CD14-positive monocyte (primary cell): ENCODE results near the gene RXFP1. TPM values are rescaled to one million over a fixed set of nuclear protein-coding genes. Genes with fewer than 3 reads are reported as not detected.

Experiments used
- DNase-seq, 3 donors: peaks; one replicate each; pipeline ENCODE4 v3.0.0-alpha.2; 2011 to 2022
- H2AFZ ChIP-seq: 2 replicates; pipeline ENCODE4 v1.6.0; 2012; ENCODE audit warnings: mild to moderate bottlenecking, low read depth, low read length, inconsistent platforms; ENCODE audit not compliant: insufficient read depth, poor library complexity, severe bottlenecking
- H3K27ac ChIP-seq, 2 donors: 1 replicate in 1 of 2; 2 replicates in 1 of 2; pipeline ENCODE4 v1.5.1; 2012 to 2013; ENCODE audit warnings: low read length in 2 of 2, control low read depth in 1 of 2, inconsistent platforms in 1 of 2, low read depth in 1 of 2, mild to moderate bottlenecking in 1 of 2
- H3K27me3 ChIP-seq, 2 donors: one replicate each; pipeline versions ENCODE4 v1.6.0 to v1.6.1; 2011 to 2013; ENCODE audit warnings: low read length in 2 of 2; ENCODE audit not compliant: control insufficient read depth in 2 of 2, insufficient read depth in 2 of 2
- H3K36me3 ChIP-seq, 2 donors: replicated peaks in 1 of 2; 1 replicate in 1 of 2; 2 replicates in 1 of 2; pipeline versions ENCODE4 v1.5.1 to v1.6.1; 2012 to 2013; ENCODE audit warnings: low read length in 2 of 2, control low read depth in 1 of 2, inconsistent platforms in 1 of 2, mild to moderate bottlenecking in 1 of 2; ENCODE audit not compliant: insufficient read depth in 2 of 2, control insufficient read depth in 1 of 2
- H3K4me1 ChIP-seq, 2 donors: 1 replicate in 1 of 2; 2 replicates in 1 of 2; pipeline versions ENCODE4 v1.5.1 to v1.6.1; 2012 to 2013; ENCODE audit warnings: low read length in 2 of 2, control low read depth in 1 of 2, inconsistent platforms in 1 of 2, mild to moderate bottlenecking in 1 of 2, moderate library complexity in 1 of 2; ENCODE audit not compliant: insufficient read depth in 2 of 2, control insufficient read depth in 1 of 2
- H3K4me2 ChIP-seq: replicated peaks from 2 replicates; pipeline ENCODE3; 2012; ENCODE audit warnings: low read length, moderate library complexity, mild to moderate bottlenecking; ENCODE audit not compliant: poor library complexity, severe bottlenecking; ENCODE audit errors: extremely low read depth
- H3K4me3 ChIP-seq, 3 experiments: fragments of 200-600 bp in 1 of 3; sonication (generic) in 1 of 3; replicated peaks in 1 of 3; 1 replicate in 2 of 3; 2 replicates in 1 of 3; pipeline ENCODE4 v1.5.1; 2011 to 2013; ENCODE audit warnings: low read length in 3 of 3, mild to moderate bottlenecking in 3 of 3, control low read depth in 2 of 3, low read depth in 2 of 3, inconsistent platforms in 1 of 3, moderate library complexity in 1 of 3
- H3K79me2 ChIP-seq: 2 replicates; pipeline ENCODE4 v1.6.0; 2012; ENCODE audit warnings: mild to moderate bottlenecking, control low read depth, inconsistent platforms, low read length, moderate library complexity; ENCODE audit not compliant: insufficient read depth
- H3K9ac ChIP-seq: 2 replicates; pipeline ENCODE4 v1.6.0; 2017; ENCODE audit warnings: low read length, mild to moderate bottlenecking; ENCODE audit not compliant: insufficient read depth, poor library complexity, severe bottlenecking
- H3K9me3 ChIP-seq, 2 donors: replicated peaks in 1 of 2; 1 replicate in 1 of 2; 2 replicates in 1 of 2; pipeline versions ENCODE4 v1.5.1 to v1.6.1; 2012 to 2013; ENCODE audit warnings: low read length in 2 of 2, control low read depth in 1 of 2; ENCODE audit not compliant: control insufficient read depth in 1 of 2, insufficient read depth in 1 of 2
- H4K20me1 ChIP-seq: 2 replicates; pipeline ENCODE4 v1.6.0; 2012; ENCODE audit warnings: mild to moderate bottlenecking, low read length, control low read depth, moderate library complexity; ENCODE audit not compliant: insufficient read depth
- H3K27ac Mint-ChIP-seq, 7 donors: one replicate each; pipeline ENCODE4 v1.8.0; 2020; ENCODE audit warnings: mild to moderate bottlenecking in 7 of 7, mixed read lengths in 7 of 7, moderate library complexity in 6 of 7, inconsistent platforms in 2 of 7
- H3K27me3 Mint-ChIP-seq, 3 donors: one replicate each; pipeline ENCODE4 v1.8.0; 2021 to 2022; ENCODE audit warnings: low read depth in 3 of 3, mild to moderate bottlenecking in 3 of 3, mixed read lengths in 3 of 3, moderate library complexity in 3 of 3, inconsistent platforms in 1 of 3
- H3K36me3 Mint-ChIP-seq, 2 donors: one replicate each; pipeline ENCODE4 v1.8.0; 2020; ENCODE audit warnings: mixed read lengths in 2 of 2, inconsistent platforms in 1 of 2, mild to moderate bottlenecking in 1 of 2
- H3K4me1 Mint-ChIP-seq: one replicate; pipeline ENCODE4 v1.8.0; 2020; ENCODE audit warnings: mild to moderate bottlenecking, mixed read lengths
- H3K4me3 Mint-ChIP-seq, 2 donors: one replicate each; pipeline ENCODE4 v1.8.0; 2020; ENCODE audit warnings: mild to moderate bottlenecking in 2 of 2, mixed read lengths in 2 of 2, moderate library complexity in 1 of 2
- H3K9me3 Mint-ChIP-seq, 7 donors: one replicate each; pipeline ENCODE4 v1.8.0; 2020 to 2022; ENCODE audit warnings: mixed read lengths in 7 of 7, mild to moderate bottlenecking in 6 of 7, moderate library complexity in 6 of 7, inconsistent platforms in 2 of 7
- CTCF ChIP-seq: fragments of 200-600 bp; IDR thresholded peaks from one replicate; pipeline ENCODE4 v1.8.0; 2022; ENCODE audit warnings: antibody characterized with exemption, mild to moderate bottlenecking
- WGBS: methylation state at CpG from one replicate; pipeline ENCODE4 v1.1.5; 2013; ENCODE audit warnings: missing lambda C conversion rate; ENCODE audit not compliant: insufficient coverage; 5-methylcytosine and 5-hydroxymethylcytosine counted together
- intact Hi-C, 2 donors: fragments of 100-400 bp; cut with micrococcal nuclease; formaldehyde crosslinking; loops; one replicate each; pipeline versions ENCODE4 v1.15.0 to v1.15.1; 2023
- polyA plus RNA-seq, 3 donors: library from polyadenylated mRNA; depleted of rRNA in 1 of 3; unstranded in 2 of 3; stranded (reverse) in 1 of 3; fragments of 300-500 nt in 2 of 3; fragments of >200 nt in 1 of 3; fragmentation: Illumina TruSeq in 2 of 3; gene quantifications; 1 replicate in 2 of 3; 2 replicates in 1 of 3; pipeline ENCODE4 v1.2.3, GENCODE V29; 2012 to 2021

The RXFP1 gene
- polyA plus RNA-seq, 3 donors = 0.03 to 0.11 TPM; not detected in 1

DNA sequence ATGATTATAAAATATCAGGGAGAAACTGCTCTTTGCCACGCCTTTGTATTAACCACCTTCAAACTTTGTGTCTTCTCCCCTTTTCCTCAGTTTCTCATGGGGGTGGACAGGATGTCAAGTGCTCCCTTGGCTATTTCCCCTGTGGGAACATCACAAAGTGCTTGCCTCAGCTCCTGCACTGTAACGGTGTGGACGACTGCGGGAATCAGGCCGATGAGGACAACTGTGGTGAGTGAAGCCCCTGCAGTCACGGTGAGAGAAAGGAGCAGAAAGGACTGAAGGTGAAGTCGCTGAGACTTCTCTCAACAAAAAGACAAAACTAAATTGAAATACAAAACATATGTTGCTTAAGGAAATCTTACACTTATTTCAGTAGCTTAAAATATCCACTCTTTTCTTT is 50.9 kb downstream of the RXFP1 start:
- Histone ChIP-seq H3K4me3 (no peak overlapping the region), H3K4me2 (no peak overlapping the region), H3K9ac (no peak overlapping the region), H3K9me3 (no peaks in the 10 kb centered on the region), H3K27me3 (no peaks in the 10 kb centered on the region), H3K79me2 (no peaks in the 10 kb centered on the region), H3K4me1 (no peaks in the 10 kb centered on the region), H3K36me3 (no peaks in the 10 kb centered on the region), H4K20me1 (no peaks in the 10 kb centered on the region), H3K27ac (no peak overlapping the region), H2AFZ (no peak overlapping the region)
- Mint-ChIP-seq H3K4me1 (peaks cover 3% of the 10 kb centered on the region), H3K9me3 (peaks cover 0 to 5% (median 2%) of the 10 kb centered on the region in 7 donors), H3K4me3 (no peak overlapping the region), H3K27me3 (peaks cover 0 to 5% (median 0%) of the 10 kb centered on the region in 3 donors), H3K36me3 (no peaks in the 10 kb centered on the region), H3K27ac (no peak overlapping the region)
- DNase-seq = no peak
- WGBS = no CpG with 5 or more reads among the region's 7 CpGs
- intact Hi-C loops = loop anchor here in 1 of 2 donors (10.0 kb wide), 1 partner anchor 78 kb away; no protein-coding TSS in a partner anchor
- no peak for TF ChIP-seq CTCF

- peak overlapping the region; percentile 17 for H2AFZ ChIP-seq
- H3K36me3 ChIP-seq = no peaks in the 10 kb centered on the region
- H3K27me3 ChIP-seq = no peaks in the 10 kb centered on the region
- no peaks in the 10 kb centered on the region for H4K20me1 ChIP-seq
- H3K36me3 Mint-ChIP-seq = peaks cover 0 to 2% of the 10 kb centered on the region in 2 donors
- no peaks in the 10 kb centered on the region for H3K79me2 ChIP-seq
- H3K4me3 ChIP-seq = no peak overlapping the region
- no peak overlapping the region for H3K9ac ChIP-seq
- no peaks in the 10 kb centered on the region for H3K4me1 Mint-ChIP-seq
- intact Hi-C loops = loop anchor here in 1 of 2 donors (10.0 kb wide), 1 partner anchor 84 kb away; no protein-coding TSS in a partner anchor
- no peak overlapping the region for H3K27ac ChIP-seq
- TF ChIP-seq CTCF = peak; percentile 20
- no peak for DNase-seq
- H3K27me3 Mint-ChIP-seq = peaks cover 0 to 2% (median 0%) of the 10 kb centered on the region in 3 donors
- H3K4me2 ChIP-seq = no peak overlapping the region
- H3K9me3 ChIP-seq = no peaks in the 10 kb centered on the region
- WGBS = no CpG with 5 or more reads among the region's 1 CpG
- no peaks in the 10 kb centered on the region for H3K4me1 ChIP-seq
- no peak overlapping the region for H3K27ac Mint-ChIP-seq
- H3K4me3 Mint-ChIP-seq = no peak overlapping the region
- no peaks in the 10 kb centered on the region for H3K9me3 Mint-ChIP-seq
These were observed 56.8 kb downstream of the RXFP1 start for GRCh38 chr4:158578476-158578875.
